Measurements from ENCODE around the gene OOSP1.

Gene OOSP1

DNA sequence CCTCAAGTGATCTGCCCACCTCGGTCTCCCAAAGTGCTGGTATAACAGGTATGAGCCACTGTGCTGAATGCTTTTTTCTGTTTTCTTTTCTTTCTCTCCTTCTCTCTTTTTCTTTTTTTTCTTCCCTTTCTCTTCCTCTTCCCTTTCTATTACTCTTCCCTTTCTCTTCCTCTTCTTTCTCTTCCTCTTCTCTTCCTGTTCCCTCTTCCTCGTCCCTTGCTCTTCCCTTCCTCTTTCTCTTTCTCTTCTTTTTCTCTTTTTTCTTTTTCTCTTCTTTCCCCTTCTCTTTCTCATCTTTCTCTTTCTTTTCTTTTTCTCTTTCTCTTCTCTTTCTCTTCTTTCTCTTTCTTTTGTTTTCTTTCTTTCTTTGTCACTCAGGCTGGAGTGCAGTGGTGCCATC is 1.2 kb downstream of the OOSP1 start:
- no peak for DNase-seq (ENCODE audit: low spot score in 2 of 2)
- no peak overlapping the region for H3K27ac Mint-ChIP-seq
- no peaks in the 10 kb centered on the region for H3K36me3 Mint-ChIP-seq
- H3K27me3 Mint-ChIP-seq: peaks cover 4% of the 10 kb centered on the region
- H3K4me1 Mint-ChIP-seq: peaks cover 3% of the 10 kb centered on the region
- no peak for ATAC-seq (ENCODE audit: low read depth)
- H3K9me3 Mint-ChIP-seq: peaks cover 4% of the 10 kb centered on the region
- peak overlapping the region; percentile 14 for H3K4me3 Mint-ChIP-seq

DNA sequence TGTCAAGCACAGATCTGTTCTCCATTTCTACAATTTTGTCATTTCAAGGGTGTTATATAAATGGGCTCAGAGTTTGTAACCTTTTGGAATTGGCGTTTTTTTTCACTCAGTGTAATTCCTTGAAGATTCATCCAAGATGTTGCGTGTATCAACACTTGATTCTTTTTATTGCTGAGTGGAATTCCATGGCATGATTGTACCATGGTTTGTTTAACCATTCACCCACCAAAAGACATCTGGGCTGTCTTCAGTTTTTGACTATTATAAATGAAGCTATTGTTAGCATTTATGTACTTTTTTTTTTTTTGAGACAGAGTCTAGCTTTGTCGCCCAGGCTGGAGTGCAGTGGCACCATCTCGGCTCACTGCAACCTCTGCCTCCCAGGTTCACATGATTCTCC is 2.9 kb downstream of the OOSP1 start:
- peaks cover 4% of the 10 kb centered on the region for H3K9me3 Mint-ChIP-seq

GRCh38 chr11:59943997-59944714 is 5.9 kb downstream of the OOSP1 start:
- no peaks in the 10 kb centered on the region for H3K36me3 Mint-ChIP-seq
- peaks cover 4% of the 10 kb centered on the region for H3K9me3 Mint-ChIP-seq
- DNase-seq (ENCODE audit: low spot score in 2 of 2): no peak
- H3K4me1 Mint-ChIP-seq: peaks cover 3% of the 10 kb centered on the region
- no peak overlapping the region for H3K27ac Mint-ChIP-seq
- H3K4me3 Mint-ChIP-seq: no peak overlapping the region
- ATAC-seq (ENCODE audit: low read depth): no peak
- peaks cover 19% of the 10 kb centered on the region for H3K27me3 Mint-ChIP-seq

More for the DNA sequence above, 2.9 kb downstream of the OOSP1 start:
- Mint-ChIP-seq H3K36me3 (no peaks in the 10 kb centered on the region), H3K4me3 (no peak overlapping the region), H3K27me3 (peaks cover 10% of the 10 kb centered on the region), H3K4me1 (peaks cover 3% of the 10 kb centered on the region), H3K27ac (no peak overlapping the region)
- ATAC-seq (ENCODE audit: low read depth): no peak
- DNase-seq (ENCODE audit: low spot score in 2 of 2): no peak

GRCh38 chr11:59944720-59945119 is 6.5 kb downstream of the OOSP1 start:
- Mint-ChIP-seq H3K4me1 (no peaks in the 10 kb centered on the region), H3K36me3 (no peaks in the 10 kb centered on the region), H3K4me3 (no peak overlapping the region), H3K27ac (no peak overlapping the region), H3K27me3 (peaks cover 21% of the 10 kb centered on the region), H3K9me3 (peaks cover 1% of the 10 kb centered on the region)
- DNase-seq (ENCODE audit: low spot score in 2 of 2) (no peak), ATAC-seq (ENCODE audit: low read depth) (no peak)

DNA sequence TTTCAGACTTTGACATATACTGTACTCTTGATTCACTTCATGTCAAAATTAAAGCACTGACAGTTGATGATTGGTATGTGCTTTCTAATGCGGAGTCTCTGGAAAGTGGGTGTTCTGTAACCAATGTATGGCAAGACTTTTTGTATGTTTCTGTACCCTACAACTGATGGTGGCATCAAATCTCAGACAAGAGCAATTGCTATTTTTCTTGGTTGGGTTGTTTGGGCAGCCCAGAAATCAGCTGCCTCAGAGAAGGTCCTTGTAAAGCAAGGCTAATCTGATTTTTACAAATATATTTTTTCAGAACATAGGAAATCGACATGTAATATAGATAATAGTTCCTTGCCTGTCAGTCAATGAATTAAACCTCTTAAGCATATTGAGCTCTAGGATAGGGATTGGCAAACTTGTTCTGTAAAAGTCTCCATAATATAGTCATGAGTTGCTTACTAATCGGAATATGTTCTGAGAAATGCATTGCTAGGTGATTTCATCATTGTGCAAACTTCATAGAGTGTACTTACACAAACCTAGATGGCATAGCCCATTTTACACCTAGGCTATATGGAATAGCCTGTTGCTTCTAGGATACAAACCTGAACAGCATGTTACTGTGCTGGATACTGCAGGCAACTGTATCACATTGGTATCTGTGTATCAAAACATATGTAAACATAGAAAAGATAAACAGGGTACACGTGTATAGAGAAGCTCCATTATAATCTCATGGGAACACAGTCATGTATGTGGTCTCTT is 15.4 kb downstream of the OOSP1 start:
- Mint-ChIP-seq H3K27ac (no peak overlapping the region), H3K4me3 (no peak overlapping the region), H3K27me3 (peaks cover 15% of the 10 kb centered on the region), H3K36me3 (no peaks in the 10 kb centered on the region), H3K4me1 (no peaks in the 10 kb centered on the region), H3K9me3 (no peaks in the 10 kb centered on the region)
- ATAC-seq (ENCODE audit: low read depth) (no peak), DNase-seq (ENCODE audit: low spot score in 2 of 2) (no peak)

GRCh38 chr11:59954219-59954847 is 16.1 kb downstream of the OOSP1 start:
- DNase-seq (ENCODE audit: low spot score in 2 of 2) (no peak), ATAC-seq (ENCODE audit: low read depth) (no peak)
- peaks cover 15% of the 10 kb centered on the region for H3K27me3 Mint-ChIP-seq
- no peaks in the 10 kb centered on the region for H3K36me3 Mint-ChIP-seq
- H3K9me3 Mint-ChIP-seq: no peaks in the 10 kb centered on the region
- no peak overlapping the region for H3K4me3 Mint-ChIP-seq
- H3K4me1 Mint-ChIP-seq: no peaks in the 10 kb centered on the region
- H3K27ac Mint-ChIP-seq: no peak overlapping the region

DNA sequence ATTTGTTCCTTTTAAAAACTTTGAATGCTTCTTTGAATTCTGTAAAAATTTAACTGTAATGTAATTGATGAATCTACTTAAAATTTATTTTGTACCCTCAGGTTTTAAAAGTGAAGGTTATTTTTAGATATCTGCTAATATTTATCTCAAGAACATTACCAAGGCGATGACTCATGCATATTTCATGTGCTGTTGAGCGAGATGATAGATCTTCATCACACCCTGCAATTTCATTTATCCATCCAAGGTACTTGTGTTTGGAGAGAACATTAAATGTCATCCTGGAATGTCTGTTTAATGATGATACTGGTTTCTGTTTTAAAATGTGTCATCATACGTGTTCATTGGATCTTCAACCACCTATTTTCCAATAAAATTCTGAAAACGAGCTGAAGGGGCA is 18.9 kb downstream of the OOSP1 start:
- ATAC-seq (ENCODE audit: low read depth) (no peak), DNase-seq (ENCODE audit: low spot score in 2 of 2) (no peak)
- Mint-ChIP-seq H3K4me1 (no peaks in the 10 kb centered on the region), H3K27ac (no peak overlapping the region), H3K36me3 (no peaks in the 10 kb centered on the region), H3K4me3 (no peak overlapping the region), H3K27me3 (peaks cover 10% of the 10 kb centered on the region), H3K9me3 (no peaks in the 10 kb centered on the region)

GRCh38 chr11:59960502-59961381 is 22.5 kb downstream of the OOSP1 start:
- no peaks in the 10 kb centered on the region for H3K36me3 Mint-ChIP-seq
- H3K27ac Mint-ChIP-seq: no peak overlapping the region
- H3K4me1 Mint-ChIP-seq: no peaks in the 10 kb centered on the region
- DNase-seq (ENCODE audit: low spot score in 2 of 2) (no peak), ATAC-seq (ENCODE audit: low read depth) (no peak)
- H3K27me3 Mint-ChIP-seq: peaks cover 10% of the 10 kb centered on the region
- no peaks in the 10 kb centered on the region for H3K9me3 Mint-ChIP-seq
- no peak overlapping the region for H3K4me3 Mint-ChIP-seq

DNA sequence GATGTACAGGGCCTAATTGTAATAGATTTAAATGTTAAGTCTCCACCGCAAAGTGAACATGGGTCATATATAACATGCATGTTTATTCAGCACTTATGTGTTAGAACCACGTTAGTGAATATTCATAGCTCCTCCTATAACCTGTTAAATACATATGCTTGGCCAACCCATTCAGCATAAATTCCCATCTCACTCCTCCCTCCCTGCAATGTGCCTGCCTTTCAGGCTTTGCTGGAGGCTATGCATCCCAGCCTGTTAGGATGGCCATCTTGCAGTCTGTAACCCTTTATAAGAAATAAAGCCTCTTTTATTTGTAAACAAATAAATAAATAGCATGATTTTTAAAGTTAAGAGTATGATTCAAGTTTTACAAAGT is 23.9 kb downstream of the OOSP1 start:
- H3K4me3 Mint-ChIP-seq: no peak overlapping the region
- H3K4me1 Mint-ChIP-seq: no peaks in the 10 kb centered on the region
- peaks cover 6% of the 10 kb centered on the region for H3K27me3 Mint-ChIP-seq
- H3K9me3 Mint-ChIP-seq: no peaks in the 10 kb centered on the region
- DNase-seq (ENCODE audit: low spot score in 2 of 2) (no peak), ATAC-seq (ENCODE audit: low read depth) (no peak)
- H3K36me3 Mint-ChIP-seq: no peaks in the 10 kb centered on the region
- no peak overlapping the region for H3K27ac Mint-ChIP-seq

- H3K27me3 Mint-ChIP-seq: peaks cover 2% of the 10 kb centered on the region
- no peak within 1 kb of the TSS for H3K4me3 Mint-ChIP-seq
- no peaks in the 10 kb centered on the region for H3K4me1 Mint-ChIP-seq
- no peaks in the 10 kb centered on the region for H3K36me3 Mint-ChIP-seq
- H3K9me3 Mint-ChIP-seq: no peaks in the 10 kb centered on the region
- ATAC-seq (ENCODE audit: low read depth): no peak
- no peak for DNase-seq (ENCODE audit: low spot score in 2 of 2)
- H3K27ac Mint-ChIP-seq: no peak within 1 kb of the TSS
These were observed 25.5 kb downstream of the OOSP1 start, which contains the start of gene OOSP4A for GRCh38 chr11:59963733-59964132. Gene OOSP4A (plus strand): TSS chr11:59964033. CDS start chr11:59964033, 0 bp downstream.

DNA sequence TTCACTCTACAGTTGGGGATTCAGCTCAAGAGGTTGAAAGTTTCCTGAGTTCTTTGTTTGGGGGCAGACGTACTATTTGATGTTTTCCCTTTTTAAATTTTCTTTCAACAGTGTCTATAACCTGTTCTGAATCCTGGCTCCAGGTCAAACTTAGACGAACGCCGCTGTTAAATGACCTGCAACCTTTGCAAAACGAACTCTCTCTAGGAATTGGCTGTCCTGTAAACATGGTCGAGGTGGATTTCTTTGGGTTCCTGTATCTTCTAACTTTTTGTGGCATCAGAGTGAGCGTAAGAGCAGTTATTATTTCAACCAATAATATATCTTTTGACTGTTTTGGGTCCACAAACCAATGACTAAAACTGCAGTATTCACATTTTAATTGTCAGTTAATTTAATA is 27.2 kb downstream of the OOSP1 start:
- ATAC-seq (ENCODE audit: low read depth) (no peak), DNase-seq (ENCODE audit: low spot score in 2 of 2) (no peak)
- Mint-ChIP-seq H3K36me3 (no peaks in the 10 kb centered on the region), H3K4me3 (no peak overlapping the region), H3K27me3 (peaks cover 2% of the 10 kb centered on the region), H3K27ac (no peak overlapping the region), H3K9me3 (no peaks in the 10 kb centered on the region), H3K4me1 (no peaks in the 10 kb centered on the region)

GRCh38 chr11:59966201-59966600 is 28.0 kb downstream of the OOSP1 start:
- H3K27me3 Mint-ChIP-seq: no peaks in the 10 kb centered on the region
- H3K9me3 Mint-ChIP-seq: no peaks in the 10 kb centered on the region
- H3K4me1 Mint-ChIP-seq: no peaks in the 10 kb centered on the region
- no peak overlapping the region for H3K27ac Mint-ChIP-seq
- no peak overlapping the region for H3K4me3 Mint-ChIP-seq
- DNase-seq (ENCODE audit: low spot score in 2 of 2): no peak
- no peak for ATAC-seq (ENCODE audit: low read depth)
- no peaks in the 10 kb centered on the region for H3K36me3 Mint-ChIP-seq

GRCh38 chr11:59967677-59968394 is 29.6 kb downstream of the OOSP1 start:
- Mint-ChIP-seq H3K4me1 (no peaks in the 10 kb centered on the region), H3K27ac (no peak overlapping the region), H3K9me3 (no peaks in the 10 kb centered on the region), H3K36me3 (no peaks in the 10 kb centered on the region), H3K27me3 (no peaks in the 10 kb centered on the region), H3K4me3 (no peak overlapping the region)
- ATAC-seq (ENCODE audit: low read depth) (no peak), DNase-seq (ENCODE audit: low spot score in 2 of 2) (no peak)

All from memory B cell (primary cell).